ENCODE results near the gene BRD9. TPM values are rescaled to one million over a fixed set of nuclear protein-coding genes. Genes with fewer than 3 reads are reported as not detected.
"Not testable (repeated sequence)": the region's sequence is repeated elsewhere in the genome, so short reads cannot be mapped to it uniquely, and the experiment has no call there.

The BRD9 gene
- total RNA-seq, 1 experiment from 2014 or later = 55.6 TPM

DNA sequence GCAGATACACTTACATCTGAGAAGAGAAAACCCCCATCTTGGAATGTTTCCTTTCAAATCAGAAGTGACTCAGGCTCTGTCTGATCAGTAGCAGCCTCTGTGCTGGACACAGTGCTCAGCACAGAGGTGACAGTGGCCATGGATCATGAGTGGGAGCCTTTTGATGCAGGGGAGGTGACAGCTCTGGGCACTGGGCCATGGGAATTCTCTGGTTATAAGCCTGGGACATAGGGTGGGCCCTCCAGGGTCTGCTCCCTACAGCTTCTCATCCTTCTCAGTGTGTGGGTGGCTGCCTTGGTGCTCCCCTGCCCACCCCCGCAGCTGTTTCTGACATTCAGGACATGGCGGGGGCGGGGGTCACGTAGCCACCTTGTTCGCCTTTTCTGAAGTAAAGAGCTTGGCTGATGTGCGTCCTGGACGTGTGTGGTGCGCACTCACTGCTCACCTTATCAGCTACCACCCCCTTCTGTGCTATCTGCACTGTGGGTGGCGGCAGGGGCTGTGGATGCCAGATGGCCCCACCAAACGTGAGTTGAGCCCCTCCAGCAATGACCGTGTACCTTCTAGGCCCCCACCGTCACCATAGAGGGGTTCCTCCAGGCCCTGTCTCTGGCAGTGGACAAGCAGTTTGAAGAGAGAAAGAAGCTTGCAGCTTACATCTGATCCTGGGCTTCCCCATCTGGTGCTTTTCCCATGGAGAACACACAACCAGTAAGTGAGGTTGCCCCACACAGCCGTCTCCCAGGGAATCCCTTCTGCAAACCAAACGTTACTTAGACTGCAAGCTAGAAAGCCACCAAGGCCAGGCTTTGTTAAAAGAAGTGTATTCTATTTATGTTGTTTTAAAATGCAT, 24.1 kb upstream of the BRD9 start:
- no peak overlapping the region for H3K27ac Mint-ChIP-seq
- no peak overlapping the region for H3K4me3 Mint-ChIP-seq
- no peaks in the 10 kb centered on the region for H3K9me3 Mint-ChIP-seq
- TF ChIP-seq SOX15 (CRISPR knock-in tag; IDR thresholded peaks at IDR 0.05) (no peak), CREB1 (CRISPR knock-in tag; IDR thresholded peaks at IDR 0.05) (no peak)
- H3K4me1 Mint-ChIP-seq = no peaks in the 10 kb centered on the region
- peaks cover 67% of the 10 kb centered on the region for H3K36me3 Mint-ChIP-seq
- ChIA-PET POLR2A (no interaction called here), CTCF (interaction anchor here (1.4 kb wide), 1 partner anchor 121 kb away, joined by 3 read pairs; no protein-coding TSS in a partner anchor)
- ATAC-seq = no peak
- H3K27me3 Mint-ChIP-seq (ENCODE audit: low read depth) = no peaks in the 10 kb centered on the region
- no peak for DNase-seq (ENCODE audit: low spot score)

DNA sequence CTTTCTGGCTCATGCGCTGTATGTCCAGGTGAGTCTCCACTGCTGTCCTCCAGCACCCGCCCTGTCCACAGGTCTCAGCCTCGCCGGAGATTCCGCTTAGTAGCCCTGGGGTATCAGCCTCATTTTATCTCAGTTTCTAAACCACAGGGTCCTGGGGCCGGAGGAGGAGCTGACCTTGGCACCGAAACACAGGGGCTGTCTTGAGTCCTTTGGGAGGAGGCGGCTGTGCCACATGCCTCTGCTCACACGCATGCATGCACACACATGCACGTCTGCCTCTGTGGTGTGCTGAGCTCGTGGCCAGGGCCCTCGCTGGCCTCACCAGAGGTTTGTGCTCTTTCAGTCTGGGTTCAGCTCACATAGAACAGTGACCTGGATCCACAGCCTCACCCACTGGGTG, 23.3 kb upstream of the BRD9 start:
- H3K36me3 Mint-ChIP-seq = peaks cover 66% of the 10 kb centered on the region
- H3K9me3 Mint-ChIP-seq = no peaks in the 10 kb centered on the region
- TF ChIP-seq TP53 (CRISPR knock-in tag; IDR thresholded peaks at IDR 0.05) (no peak), ZNF121 (CRISPR knock-in tag; IDR thresholded peaks at IDR 0.05) (no peak), ATF1 (CRISPR knock-in tag; IDR thresholded peaks at IDR 0.05) (no peak)
- TF ChIP-seq, protein P1, sequence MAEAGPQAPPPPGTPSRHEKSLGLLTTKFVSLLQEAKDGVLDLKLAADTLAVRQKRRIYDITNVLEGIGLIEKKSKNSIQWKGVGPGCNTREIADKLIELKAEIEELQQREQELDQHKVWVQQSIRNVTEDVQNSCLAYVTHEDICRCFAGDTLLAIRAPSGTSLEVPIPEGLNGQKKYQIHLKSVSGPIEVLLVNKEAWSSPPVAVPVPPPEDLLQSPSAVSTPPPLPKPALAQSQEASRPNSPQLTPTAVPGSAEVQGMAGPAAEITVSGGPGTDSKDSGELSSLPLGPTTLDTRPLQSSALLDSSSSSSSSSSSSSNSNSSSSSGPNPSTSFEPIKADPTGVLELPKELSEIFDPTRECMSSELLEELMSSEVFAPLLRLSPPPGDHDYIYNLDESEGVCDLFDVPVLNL (CRISPR knock-in tag; IDR thresholded peaks at IDR 0.05; ENCODE audit: borderline replicate concordance, low read depth) = no peak
- TF ChIP-seq, protein P2, sequence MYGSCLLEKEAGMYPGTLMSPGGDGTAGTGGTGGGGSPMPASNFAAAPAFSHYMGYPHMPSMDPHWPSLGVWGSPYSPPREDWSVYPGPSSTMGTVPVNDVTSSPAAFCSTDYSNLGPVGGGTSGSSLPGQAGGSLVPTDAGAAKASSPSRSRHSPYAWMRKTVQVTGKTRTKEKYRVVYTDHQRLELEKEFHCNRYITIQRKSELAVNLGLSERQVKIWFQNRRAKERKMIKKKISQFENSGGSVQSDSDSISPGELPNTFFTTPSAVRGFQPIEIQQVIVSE (CRISPR knock-in tag; IDR thresholded peaks at IDR 0.05; ENCODE audit: borderline replicate concordance) = no peak
- TF ChIP-seq, protein P3, sequence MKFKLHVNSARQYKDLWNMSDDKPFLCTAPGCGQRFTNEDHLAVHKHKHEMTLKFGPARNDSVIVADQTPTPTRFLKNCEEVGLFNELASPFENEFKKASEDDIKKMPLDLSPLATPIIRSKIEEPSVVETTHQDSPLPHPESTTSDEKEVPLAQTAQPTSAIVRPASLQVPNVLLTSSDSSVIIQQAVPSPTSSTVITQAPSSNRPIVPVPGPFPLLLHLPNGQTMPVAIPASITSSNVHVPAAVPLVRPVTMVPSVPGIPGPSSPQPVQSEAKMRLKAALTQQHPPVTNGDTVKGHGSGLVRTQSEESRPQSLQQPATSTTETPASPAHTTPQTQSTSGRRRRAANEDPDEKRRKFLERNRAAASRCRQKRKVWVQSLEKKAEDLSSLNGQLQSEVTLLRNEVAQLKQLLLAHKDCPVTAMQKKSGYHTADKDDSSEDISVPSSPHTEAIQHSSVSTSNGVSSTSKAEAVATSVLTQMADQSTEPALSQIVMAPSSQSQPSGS (CRISPR knock-in tag; IDR thresholded peaks at IDR 0.05; ENCODE audit: borderline replicate concordance, low read depth) = no peak
- TF ChIP-seq, protein P4, sequence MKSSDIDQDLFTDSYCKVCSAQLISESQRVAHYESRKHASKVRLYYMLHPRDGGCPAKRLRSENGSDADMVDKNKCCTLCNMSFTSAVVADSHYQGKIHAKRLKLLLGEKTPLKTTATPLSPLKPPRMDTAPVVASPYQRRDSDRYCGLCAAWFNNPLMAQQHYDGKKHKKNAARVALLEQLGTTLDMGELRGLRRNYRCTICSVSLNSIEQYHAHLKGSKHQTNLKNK (CRISPR knock-in tag; IDR thresholded peaks at IDR 0.05) = no peak
- TF ChIP-seq, protein P5, sequence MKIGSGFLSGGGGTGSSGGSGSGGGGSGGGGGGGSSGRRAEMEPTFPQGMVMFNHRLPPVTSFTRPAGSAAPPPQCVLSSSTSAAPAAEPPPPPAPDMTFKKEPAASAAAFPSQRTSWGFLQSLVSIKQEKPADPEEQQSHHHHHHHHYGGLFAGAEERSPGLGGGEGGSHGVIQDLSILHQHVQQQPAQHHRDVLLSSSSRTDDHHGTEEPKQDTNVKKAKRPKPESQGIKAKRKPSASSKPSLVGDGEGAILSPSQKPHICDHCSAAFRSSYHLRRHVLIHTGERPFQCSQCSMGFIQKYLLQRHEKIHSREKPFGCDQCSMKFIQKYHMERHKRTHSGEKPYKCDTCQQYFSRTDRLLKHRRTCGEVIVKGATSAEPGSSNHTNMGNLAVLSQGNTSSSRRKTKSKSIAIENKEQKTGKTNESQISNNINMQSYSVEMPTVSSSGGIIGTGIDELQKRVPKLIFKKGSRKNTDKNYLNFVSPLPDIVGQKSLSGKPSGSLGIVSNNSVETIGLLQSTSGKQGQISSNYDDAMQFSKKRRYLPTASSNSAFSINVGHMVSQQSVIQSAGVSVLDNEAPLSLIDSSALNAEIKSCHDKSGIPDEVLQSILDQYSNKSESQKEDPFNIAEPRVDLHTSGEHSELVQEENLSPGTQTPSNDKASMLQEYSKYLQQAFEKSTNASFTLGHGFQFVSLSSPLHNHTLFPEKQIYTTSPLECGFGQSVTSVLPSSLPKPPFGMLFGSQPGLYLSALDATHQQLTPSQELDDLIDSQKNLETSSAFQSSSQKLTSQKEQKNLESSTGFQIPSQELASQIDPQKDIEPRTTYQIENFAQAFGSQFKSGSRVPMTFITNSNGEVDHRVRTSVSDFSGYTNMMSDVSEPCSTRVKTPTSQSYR (CRISPR knock-in tag; IDR thresholded peaks at IDR 0.05) = no peak
- TF ChIP-seq, protein P6, sequence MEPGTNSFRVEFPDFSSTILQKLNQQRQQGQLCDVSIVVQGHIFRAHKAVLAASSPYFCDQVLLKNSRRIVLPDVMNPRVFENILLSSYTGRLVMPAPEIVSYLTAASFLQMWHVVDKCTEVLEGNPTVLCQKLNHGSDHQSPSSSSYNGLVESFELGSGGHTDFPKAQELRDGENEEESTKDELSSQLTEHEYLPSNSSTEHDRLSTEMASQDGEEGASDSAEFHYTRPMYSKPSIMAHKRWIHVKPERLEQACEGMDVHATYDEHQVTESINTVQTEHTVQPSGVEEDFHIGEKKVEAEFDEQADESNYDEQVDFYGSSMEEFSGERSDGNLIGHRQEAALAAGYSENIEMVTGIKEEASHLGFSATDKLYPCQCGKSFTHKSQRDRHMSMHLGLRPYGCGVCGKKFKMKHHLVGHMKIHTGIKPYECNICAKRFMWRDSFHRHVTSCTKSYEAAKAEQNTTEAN (CRISPR knock-in tag; IDR thresholded peaks at IDR 0.05) = no peak
- TF ChIP-seq, protein P7, sequence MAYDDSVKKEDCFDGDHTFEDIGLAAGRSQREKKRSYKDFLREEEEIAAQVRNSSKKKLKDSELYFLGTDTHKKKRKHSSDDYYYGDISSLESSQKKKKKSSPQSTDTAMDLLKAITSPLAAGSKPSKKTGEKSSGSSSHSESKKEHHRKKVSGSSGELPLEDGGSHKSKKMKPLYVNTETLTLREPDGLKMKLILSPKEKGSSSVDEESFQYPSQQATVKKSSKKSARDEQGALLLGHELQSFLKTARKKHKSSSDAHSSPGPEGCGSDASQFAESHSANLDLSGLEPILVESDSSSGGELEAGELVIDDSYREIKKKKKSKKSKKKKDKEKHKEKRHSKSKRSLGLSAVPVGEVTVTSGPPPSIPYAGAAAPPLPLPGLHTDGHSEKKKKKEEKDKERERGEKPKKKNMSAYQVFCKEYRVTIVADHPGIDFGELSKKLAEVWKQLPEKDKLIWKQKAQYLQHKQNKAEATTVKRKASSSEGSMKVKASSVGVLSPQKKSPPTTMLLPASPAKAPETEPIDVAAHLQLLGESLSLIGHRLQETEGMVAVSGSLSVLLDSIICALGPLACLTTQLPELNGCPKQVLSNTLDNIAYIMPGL (CRISPR knock-in tag; IDR thresholded peaks at IDR 0.05) = no peak
- TF ChIP-seq, protein P8, sequence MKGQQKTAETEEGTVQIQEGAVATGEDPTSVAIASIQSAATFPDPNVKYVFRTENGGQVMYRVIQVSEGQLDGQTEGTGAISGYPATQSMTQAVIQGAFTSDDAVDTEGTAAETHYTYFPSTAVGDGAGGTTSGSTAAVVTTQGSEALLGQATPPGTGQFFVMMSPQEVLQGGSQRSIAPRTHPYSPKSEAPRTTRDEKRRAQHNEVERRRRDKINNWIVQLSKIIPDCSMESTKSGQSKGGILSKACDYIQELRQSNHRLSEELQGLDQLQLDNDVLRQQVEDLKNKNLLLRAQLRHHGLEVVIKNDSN (CRISPR knock-in tag; IDR thresholded peaks at IDR 0.05) = no peak
- no peak for ATAC-seq
- no peak overlapping the region for H3K27ac Mint-ChIP-seq
- no peak overlapping the region for H3K4me3 Mint-ChIP-seq
- H3K4me1 Mint-ChIP-seq = no peaks in the 10 kb centered on the region
- POLR2A ChIA-PET = no interaction called here
- DNase-seq (ENCODE audit: low spot score) = no peak
- CTCF ChIA-PET = interaction anchor here (1.4 kb wide), 1 partner anchor 122 kb away, joined by 3 read pairs; no protein-coding TSS in a partner anchor
- no peaks in the 10 kb centered on the region for H3K27me3 Mint-ChIP-seq (ENCODE audit: low read depth)

DNA sequence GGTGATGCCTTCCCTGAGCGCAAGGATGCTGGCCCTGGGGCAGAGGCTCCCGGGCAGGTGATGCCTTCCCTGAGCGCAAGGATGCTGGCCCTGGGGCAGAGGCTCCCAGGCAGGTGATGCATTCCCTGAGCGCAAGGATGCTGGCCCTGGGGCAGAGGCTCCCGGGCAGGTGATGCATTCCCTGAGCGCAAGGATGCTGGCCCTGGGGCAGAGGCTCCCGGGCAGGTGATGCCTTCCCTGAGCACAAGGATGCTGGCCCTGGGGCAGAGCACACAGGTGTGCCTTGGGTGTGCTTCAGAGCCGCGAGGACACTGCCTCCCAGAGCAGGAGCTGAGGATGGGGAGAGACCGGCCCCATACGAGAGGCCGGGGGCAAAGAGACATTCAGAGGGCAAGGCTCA, 22.7 kb upstream of the BRD9 start:
- CTCF ChIA-PET = interaction anchor here (1.4 kb wide), 1 partner anchor 122 kb away, joined by 3 read pairs; no protein-coding TSS in a partner anchor
- H3K27ac Mint-ChIP-seq; H3K27me3 Mint-ChIP-seq (ENCODE audit: low read depth); H3K4me1 Mint-ChIP-seq; H3K9me3 Mint-ChIP-seq; ATAC-seq; H3K4me3 Mint-ChIP-seq; DNase-seq (ENCODE audit: low spot score); POLR2A ChIA-PET: not testable (repeated sequence)
- H3K36me3 Mint-ChIP-seq = peaks cover 68% of the 10 kb centered on the region

Data from WTC11 (cell line).